GM18508 (cell line): ENCODE measurements around the gene WDR53.
A peak's percentile ranks its signal among the peaks of the same experiment; 100 is the strongest.
"Not testable (repeated sequence)": the region's sequence is repeated elsewhere in the genome, so short reads cannot be mapped to it uniquely, and the experiment has no call there.

Experiments
- ATAC-seq: cut with Tn5 transposase; IDR thresholded peaks from one replicate; pipeline ENCODE4 v1.9.1; 2021; ENCODE audit warnings: moderate number of reproducible peaks; ENCODE audit not compliant: insufficient read depth, unreplicated experiment

Gene WDR53

DNA sequence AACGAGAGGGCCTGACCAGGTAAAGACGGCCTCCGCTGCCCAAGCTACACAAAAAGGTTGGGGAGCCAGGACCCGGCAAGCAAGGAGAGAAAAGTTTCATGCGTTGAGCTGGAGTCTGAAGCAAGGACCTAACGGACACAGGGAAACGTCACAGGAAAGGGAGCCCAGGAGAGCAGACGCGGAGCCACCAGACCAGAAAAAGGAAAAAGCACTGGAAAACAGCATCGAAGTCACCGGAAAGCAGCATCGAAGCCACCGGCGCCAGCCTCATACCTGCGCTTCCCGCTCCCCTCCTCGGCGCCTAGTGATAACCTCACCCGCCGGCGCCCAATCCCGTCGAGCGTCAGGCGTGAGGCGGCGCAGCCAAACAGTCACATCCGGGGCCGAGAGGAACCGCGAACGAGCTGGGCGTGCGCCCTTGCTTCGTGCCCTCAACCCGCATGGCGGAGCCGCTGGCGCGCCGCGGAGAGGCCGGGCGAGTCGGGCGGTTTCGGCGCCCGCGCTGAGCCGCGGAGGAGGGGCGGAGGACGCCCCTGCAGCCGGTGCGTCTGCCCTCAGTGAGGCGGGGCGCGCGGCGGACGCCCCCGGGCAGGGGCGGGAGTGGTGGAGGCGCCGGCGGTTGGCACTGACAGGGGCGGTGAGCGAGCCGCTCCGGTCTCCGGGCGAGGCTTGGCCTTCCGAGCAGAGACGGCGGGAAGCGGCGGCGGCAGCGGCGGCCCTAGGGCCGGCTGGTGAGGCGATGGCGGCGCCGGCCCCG lies at the start of gene WDR53, which contains the start of gene FBXO45:
TSS of gene WDR53 (minus strand) at position 309 of the 757 bp plus-strand sequence. CDS start 7,079 bp downstream, outside the sequence.
TSS of gene FBXO45 (plus strand) at position 415 of the 757 bp plus-strand sequence. CDS start at position 740, 325 bp downstream.
- peak; percentile 75 for ATAC-seq

DNA sequence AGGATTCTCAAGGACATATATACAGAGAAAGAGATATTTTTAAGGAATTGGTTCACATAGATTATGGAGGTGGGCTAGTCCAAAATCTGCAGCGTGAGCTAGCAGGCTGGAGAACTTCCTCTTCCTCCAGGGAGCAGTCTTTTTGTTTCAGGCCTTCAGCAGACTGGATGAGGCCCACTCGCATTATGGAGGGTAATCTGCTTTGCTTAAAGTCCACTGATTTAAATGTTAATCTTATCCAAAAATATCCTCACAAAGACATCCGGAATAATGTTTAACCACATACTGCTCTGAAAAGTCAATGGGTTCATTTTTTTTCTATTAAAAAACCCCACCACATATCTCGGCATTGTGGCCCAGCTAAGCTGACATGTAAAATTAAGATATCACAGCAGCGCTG lies 48.9 kb upstream of the WDR53 start:
- no peak for ATAC-seq

DNA sequence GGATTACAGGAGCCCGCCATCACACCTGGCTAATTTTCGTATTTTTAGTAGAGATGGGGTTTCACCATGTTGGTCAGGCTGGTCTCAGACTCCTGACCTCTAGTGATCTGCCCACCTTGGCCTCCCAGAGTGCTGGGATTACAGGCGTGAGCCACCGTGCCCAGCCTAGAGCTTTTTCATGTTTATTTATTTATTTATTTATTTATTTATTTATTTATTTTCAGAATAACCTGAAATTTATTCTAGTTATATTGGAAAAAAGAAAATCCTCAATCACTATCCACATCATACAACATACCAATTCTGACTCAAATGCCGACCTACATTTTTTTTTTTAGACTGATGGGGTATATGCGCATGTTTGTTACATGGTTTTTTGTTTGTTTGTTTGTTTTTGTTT lies 46.9 kb upstream of the WDR53 start:
- not testable (repeated sequence) for ATAC-seq

DNA sequence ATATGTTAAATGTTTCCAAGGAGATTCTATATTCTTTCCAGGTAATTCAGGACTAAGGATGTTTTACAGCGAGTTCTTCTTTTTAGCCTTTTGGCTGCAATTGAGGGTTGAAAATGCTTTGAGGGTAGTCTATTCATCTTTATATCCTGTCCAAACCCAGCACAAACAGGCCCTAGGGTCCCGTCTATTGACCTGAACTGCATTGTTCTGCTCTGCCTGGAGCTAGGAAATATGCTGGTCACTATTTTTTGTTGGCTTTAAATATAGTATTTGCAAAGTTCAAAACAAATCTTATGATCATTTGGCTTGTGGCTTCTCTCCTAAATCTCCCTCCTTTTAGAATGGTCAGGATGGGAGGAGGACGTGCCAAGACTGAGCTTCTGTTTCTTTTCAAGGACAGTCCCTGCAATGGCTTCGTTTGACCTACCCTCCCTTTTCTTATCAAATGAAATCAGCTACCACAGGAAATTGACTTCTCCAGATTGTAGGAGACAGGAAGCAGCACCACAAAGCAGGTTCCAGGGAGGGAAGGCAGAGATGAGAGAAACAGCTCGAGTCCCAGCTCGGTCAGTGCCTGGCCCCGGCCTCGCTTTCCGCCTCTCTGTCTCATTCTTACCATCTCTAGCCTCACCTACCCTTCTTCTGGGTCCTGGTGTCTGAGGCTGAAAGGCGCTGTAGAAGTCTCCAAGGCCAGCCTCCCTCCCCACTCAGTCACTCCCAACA lies 43.6 kb upstream of the WDR53 start:
- ATAC-seq: no peak

DNA sequence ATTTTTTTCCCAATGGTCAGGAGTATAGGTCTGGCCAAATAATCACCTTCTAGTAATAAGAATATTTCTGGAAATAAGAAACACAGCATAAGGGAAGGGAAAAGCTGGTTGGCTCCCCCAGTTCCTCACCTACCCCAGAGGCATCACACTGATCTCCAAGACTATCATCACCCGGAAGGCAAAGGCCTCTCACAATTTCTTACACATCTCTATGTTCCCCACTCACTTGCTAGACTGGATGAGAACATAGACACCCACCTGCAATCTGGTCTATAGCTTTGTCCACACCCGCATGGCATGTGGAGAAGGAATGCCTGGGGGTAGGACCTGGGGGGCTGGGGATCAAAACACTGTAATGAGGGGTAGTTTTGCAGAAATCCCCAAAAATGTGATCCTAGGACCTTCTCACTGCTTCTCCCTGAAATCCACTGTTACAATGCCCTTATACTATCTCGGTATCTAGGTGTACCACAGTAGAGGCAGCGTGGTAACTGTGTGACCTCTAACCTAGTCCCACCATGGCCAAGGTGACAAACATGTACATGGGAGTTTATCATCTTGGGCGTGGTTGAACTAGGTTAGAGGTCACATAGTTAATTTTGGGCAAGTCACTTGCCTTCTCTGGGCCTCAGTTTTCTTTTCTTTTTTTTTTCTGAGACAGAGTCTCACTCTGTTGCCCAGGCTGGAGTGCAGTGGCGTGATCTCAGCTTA lies 41.6 kb upstream of the WDR53 start:
- ATAC-seq: no peak

DNA sequence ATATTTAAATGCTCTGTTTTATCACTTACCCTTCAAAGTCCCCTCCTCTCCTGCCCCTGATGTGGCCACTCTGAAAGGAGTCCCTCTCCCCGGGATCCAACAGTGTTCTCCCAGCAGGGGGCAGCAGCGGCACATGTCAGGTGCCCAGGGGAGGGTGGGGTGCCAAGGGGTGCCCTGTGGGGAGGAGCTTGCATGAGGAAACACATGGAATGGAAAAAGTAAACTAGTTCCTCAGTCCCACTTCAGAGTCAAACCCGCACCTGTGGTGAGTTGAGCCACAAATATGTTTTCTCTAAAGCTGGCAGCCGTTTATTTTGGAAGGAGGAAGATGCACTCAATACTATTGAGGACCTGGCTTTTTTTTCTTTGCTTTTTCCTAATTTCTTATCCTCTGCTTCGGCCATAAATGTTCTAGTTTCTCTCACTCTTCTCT lies 41.0 kb upstream of the WDR53 start:
- ATAC-seq: no peak

DNA sequence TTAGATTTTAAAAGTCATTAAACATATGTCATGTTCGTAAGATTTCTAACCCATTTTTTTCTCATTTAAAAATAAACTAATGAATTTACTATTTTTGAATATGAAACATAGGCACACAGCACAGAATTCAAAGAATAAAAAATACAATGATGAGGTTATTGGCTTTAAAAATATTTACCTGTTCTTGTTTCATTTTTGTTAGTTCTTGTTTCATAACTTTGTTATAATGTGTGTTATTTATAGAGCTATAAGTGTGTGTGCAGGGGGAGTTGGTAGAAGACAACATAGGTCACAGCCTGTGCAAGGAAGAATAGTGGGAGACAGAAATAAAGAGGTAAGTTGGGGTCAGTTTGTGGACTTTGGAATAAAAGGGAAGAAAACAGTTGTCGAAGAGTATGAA lies 40.3 kb upstream of the WDR53 start:
- ATAC-seq: no peak

DNA sequence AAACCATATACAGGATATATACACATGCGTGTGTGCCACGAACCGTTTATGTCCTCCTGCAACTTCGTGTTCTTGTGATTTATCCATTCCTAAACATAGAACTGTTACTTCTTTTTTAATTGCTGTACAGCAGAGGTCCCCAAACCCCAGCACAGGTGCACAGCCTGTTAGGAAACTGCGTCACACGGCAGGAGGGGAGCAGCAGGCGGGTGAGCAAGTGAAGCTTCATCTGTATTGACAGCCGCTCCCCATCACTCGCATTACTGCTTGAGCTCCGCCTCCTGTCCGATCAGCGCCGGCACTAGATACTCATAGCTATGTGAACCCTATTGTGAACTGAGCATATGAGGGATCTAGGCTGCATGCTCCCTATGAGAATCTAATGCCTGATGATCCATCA lies 36.2 kb upstream of the WDR53 start:
- ATAC-seq: no peak

DNA sequence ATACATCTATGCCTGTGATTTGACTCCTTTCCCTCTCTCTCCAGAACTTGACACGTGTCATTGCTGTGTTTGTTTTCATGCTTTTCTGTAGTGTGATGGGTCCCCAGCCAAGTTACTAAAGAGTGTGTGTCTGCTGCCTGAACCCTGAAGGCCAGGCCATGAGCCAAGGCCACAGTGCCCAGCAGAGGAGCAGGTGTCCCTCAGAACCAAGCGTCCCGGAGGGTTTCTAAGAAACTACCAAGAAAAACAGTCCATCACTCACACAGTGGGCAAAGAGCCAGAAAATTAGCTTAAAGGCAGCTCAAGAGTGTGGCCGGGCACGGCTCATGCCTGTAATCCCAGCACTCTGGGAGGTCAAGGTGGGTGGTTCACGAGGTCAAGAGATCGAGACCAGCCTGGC lies 35.3 kb upstream of the WDR53 start:
- ATAC-seq: no peak

DNA sequence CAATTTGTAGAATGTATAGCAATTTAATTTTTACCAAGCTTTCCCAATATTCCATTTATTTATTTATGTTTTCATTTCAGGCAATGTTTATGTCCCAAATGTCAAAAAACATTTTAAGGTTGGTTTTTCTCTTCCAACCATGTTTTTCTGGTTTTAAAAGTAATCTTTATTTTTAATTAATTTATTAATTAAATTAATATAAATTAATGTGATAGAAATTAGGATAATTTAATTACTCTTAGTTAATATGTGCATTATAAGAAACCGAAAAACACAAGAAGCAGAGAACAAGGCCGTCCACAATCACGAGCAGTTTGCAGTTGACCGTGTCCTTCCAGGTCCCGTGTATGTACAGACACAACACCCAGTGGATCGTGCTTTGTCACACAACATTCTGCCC lies 34.3 kb upstream of the WDR53 start:
- ATAC-seq: no peak

DNA sequence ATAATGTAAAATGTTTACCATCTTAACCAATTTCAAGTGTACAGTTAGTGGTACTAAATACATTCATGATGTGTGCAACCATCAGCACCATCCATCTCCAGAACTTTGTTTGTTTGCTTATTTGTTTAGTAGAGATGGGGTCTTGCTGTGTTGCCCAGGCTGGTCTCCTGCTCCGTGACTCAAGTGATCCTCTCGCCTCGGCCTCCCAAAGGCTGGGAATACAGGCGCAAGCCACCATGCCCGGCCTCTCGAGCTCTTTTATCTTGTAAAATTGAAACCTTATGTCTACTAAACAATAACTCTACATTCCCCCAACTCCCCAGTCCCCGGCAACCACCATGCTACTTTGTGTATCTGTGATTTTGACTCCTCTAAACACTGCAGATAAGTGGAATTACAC lies 32.0 kb upstream of the WDR53 start:
- ATAC-seq: no peak

DNA sequence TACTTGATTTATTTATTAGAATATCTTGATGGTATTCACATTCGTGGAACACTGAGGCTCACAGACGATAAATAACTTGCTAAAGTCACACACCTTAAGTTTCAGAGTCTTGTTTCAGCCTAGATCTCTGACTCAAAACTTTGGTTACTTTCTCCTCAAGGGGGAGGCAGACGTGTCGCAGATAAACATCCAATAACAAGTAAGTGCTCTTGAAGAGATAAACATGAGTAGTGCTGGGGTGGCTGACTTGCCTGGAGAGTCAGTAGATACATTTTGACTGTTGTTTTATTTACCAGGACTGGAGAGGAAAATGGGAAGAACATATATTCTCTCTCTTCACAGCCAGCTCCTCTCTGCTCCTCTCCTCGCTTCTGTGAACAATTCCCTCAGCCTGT lies 31.4 kb upstream of the WDR53 start:
- ATAC-seq: no peak

DNA sequence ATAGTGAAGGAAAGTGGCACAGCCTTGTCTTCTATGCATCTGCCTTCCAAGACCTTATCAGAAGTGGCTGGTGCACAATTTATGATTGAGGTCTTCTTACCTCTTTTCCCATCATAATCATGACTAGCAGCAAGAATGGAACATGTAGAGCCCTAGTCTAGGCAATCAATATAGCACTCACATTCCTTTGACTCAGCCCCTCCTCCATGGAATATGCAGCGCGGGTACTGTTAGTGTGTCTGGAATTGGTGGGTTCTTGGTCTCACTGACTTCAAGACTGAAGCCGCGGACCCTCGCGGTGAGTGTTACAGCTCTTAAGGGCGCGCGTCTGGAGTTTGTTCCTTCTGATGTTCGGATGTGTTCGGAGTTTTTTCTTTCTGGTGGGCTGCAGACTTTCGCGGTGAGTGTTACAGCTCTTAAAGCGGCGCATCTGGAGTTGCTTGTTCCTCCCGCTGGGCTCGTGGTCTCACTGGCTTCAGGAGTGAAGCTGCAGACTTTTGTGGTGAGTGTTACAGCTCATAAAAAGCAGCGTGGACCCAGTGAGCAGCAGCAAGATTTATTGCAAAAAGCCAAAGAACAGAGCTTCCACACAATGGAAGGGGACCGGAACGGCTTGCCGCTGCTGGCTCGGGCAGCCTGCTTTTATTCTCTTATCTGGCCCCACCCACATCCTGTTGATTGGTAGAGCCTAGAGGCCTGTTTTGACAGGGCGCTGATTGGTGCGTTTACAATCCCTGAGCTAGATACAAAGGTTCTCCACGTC lies 29.8 kb upstream of the WDR53 start:
- ATAC-seq: not testable (repeated sequence)

DNA sequence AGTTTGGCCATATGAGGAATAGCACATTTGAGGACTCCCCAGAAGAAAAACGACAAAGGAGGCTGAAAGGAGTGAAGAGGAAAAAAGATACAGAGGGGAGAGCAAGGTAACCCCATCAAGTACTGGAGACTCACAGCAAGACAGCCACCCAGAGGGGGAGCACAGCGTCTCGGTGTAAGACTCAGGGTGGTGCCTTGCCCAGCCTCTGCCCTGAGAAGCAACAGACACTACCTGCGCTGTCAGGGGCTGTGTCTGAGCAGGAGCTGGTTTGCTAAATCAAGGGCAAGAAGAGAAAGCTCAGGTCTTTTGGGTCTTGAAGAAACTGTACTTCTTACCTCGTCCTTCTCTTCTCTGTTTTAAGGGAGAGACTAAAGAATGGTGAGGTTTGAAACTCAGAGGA lies 28.0 kb upstream of the WDR53 start:
- no peak for ATAC-seq

DNA sequence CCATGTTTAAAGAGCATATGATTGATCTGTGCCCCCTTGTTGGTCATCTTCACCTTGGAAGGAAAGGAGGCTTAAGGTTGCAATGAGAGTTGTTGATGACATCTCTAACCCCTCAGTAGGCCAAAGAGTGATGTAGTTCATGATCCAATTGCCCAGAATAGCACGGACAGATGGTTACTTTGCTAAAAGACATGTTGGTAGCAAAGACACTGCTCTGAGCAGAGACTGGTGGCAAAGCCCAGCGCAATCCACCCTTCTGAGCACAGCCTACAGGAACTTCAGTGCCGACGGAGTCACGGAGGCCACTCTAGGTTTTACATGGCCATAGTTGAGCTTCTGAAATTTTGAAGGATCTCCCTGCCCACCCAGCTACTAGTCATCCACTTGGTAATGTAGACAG lies 21.9 kb upstream of the WDR53 start:
- ATAC-seq: no peak

DNA sequence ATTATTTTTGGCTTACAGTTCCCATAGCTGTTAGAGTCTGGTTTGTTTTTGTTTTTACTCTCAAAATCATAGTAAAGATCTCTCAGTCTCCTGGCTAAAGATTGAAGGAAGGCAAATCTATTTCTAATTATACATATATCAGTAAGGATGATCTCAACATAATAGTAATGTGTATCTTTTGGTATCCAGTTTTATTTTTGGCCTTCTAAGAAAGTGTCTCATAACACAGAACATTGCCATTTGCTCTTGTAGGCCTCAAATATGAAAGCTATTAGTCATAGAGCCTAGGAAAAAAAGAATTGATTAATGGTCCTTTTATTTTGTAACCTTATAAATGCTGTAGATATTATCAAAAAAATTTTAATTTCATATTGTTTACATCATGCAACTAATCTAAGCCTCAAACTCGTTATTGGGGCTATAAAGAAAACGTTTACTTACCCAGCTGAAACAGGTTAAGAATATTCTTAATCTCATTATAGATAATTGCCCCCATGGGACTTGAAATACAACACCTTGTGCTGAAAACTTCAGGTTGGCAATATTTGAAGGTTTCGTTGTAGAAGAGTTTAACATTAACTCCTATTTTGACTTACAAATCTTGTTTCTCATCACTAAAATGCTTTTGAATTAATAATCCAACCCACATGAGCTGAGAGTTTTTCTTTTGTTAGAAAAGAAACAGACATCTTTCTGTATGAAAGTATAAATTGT lies 16.8 kb upstream of the WDR53 start:
- ATAC-seq: no peak

DNA sequence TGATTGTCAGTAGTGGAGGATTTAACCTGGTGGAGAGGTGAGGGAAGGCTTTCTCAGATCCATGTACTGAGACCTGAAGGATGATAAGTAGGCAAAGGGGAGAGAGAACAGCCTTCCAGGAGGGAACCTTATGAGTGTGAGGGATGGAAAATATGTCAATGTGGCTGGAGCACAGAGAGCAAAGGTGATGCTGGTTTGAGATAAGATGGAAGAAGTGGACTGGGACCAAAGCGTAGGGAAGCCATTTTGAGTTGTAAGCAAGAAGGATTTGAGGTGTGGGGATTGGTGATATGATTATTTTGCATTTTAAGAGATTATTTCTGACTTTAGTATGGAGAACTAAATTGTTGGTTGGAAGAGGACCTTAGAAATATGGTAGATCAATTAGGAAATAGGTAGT lies 4.0 kb upstream of the WDR53 start:
- ATAC-seq: no peak

DNA sequence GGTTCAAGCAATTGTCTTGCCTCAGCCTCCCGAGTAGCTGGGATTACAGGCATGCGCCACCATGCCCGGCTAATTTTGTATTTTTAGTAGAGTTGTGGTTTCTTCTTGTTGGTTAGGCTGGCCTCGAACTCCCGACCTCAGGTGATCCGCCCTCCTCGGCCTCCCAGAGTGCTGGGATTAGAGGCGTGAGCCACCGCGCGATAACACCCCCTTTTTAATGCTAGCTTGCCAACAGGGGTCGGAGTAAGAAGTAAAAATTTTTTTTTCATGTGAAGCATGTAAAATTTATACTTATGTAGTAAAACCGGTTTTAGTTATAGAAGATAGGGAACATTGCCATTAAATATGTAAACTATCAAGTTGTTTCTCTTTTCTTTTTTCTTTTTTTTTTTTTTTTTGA lies 2.0 kb upstream of the WDR53 start:
- ATAC-seq: not testable (repeated sequence)

DNA sequence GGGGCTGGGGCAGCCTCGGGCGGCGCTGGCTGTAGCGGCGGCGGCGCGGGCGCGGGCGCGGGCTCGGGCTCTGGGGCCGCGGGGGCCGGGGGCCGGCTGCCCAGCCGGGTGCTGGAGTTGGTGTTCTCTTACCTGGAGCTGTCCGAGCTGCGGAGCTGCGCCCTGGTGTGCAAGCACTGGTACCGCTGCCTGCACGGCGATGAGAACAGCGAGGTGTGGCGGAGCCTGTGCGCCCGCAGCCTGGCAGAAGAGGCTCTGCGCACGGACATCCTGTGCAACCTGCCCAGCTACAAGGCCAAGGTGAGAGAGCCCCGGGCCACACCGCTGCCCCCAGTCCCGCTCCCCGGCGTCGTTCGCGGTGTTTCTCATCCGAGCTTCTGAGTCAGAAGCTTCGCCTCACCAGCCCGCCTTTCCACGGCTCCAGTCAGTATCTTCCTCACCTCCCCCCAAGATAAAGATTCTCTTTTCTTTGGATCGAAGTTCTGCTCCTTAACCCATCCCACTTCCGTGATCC lies 706 bp upstream of the WDR53 start:
- ATAC-seq: peak; percentile 26
